IPS-20b (cell line): ENCODE results near the gene NCLN.
"Not testable (repeated sequence)": the region's sequence is repeated elsewhere in the genome, so short reads cannot be mapped to it uniquely, and the experiment has no call there.

Experiments
- H3K27ac ChIP-seq: one replicate; pipeline ENCODE4 v1.5.1; 2013; ENCODE audit warnings: low read length
- H3K27me3 ChIP-seq: 2 replicates; pipeline ENCODE4 v1.6.1; 2013; ENCODE audit warnings: mild to moderate bottlenecking, low read length, inconsistent platforms; ENCODE audit not compliant: insufficient read depth
- H3K36me3 ChIP-seq: 2 replicates; pipeline ENCODE4 v1.6.1; 2013; ENCODE audit warnings: low read depth, mild to moderate bottlenecking, inconsistent platforms, low read length, moderate library complexity; ENCODE audit not compliant: insufficient read depth
- H3K4me1 ChIP-seq: 2 replicates; pipeline ENCODE4 v1.6.1; 2013; ENCODE audit warnings: mild to moderate bottlenecking, control low read depth, inconsistent platforms, low read length, moderate library complexity; ENCODE audit not compliant: insufficient read depth
- H3K4me3 ChIP-seq: 2 replicates; pipeline ENCODE4 v1.5.1; 2013; ENCODE audit warnings: mild to moderate bottlenecking, low read length, inconsistent platforms
- H3K9ac ChIP-seq: 2 replicates; pipeline ENCODE4 v1.6.1; 2013; ENCODE audit warnings: low read depth, mild to moderate bottlenecking, inconsistent platforms, low read length, moderate library complexity
- H3K9me3 ChIP-seq: 2 replicates; pipeline ENCODE4 v1.6.1; 2013; ENCODE audit warnings: mild to moderate bottlenecking, low read depth, low read length, inconsistent platforms; ENCODE audit not compliant: insufficient read depth

Gene NCLN

GRCh38 chr19:3198901-3199700, 13.4 kb downstream of the NCLN start:
- H3K4me3 ChIP-seq: no peak overlapping the region
- H3K9ac ChIP-seq: no peak overlapping the region
- H3K4me1 ChIP-seq: no peaks in the 10 kb centered on the region
- no peaks in the 10 kb centered on the region for H3K27me3 ChIP-seq
- H3K9me3 ChIP-seq: no peaks in the 10 kb centered on the region
- H3K27ac ChIP-seq: no peak overlapping the region
- H3K36me3 ChIP-seq: peaks cover 24% of the 10 kb centered on the region

- no peaks in the 10 kb centered on the region for H3K4me1 ChIP-seq
- H3K4me3 ChIP-seq: no peak overlapping the region
- H3K9ac ChIP-seq: no peak overlapping the region
- H3K27ac ChIP-seq: no peak overlapping the region
- H3K27me3 ChIP-seq: no peaks in the 10 kb centered on the region
- H3K9me3 ChIP-seq: no peaks in the 10 kb centered on the region
- H3K36me3 ChIP-seq: peaks cover 14% of the 10 kb centered on the region
Measured at GRCh38 chr19:3201072-3201700, 15.5 kb downstream of the NCLN start.

- Histone ChIP-seq H3K36me3 (peaks cover 21% of the 10 kb centered on the region), H3K9ac (no peak overlapping the region), H3K27ac (no peak overlapping the region), H3K4me3 (no peak overlapping the region), H3K9me3 (no peaks in the 10 kb centered on the region), H3K27me3 (no peaks in the 10 kb centered on the region), H3K4me1 (no peaks in the 10 kb centered on the region)
Measured at GRCh38 chr19:3201911-3202310, 16.2 kb downstream of the NCLN start.

GRCh38 chr19:3202346-3202745, 16.6 kb downstream of the NCLN start:
- Histone ChIP-seq H3K9me3 (no peaks in the 10 kb centered on the region), H3K36me3 (peaks cover 25% of the 10 kb centered on the region), H3K4me3 (no peak overlapping the region), H3K27me3 (no peaks in the 10 kb centered on the region), H3K9ac (no peak overlapping the region), H3K27ac (no peak overlapping the region), H3K4me1 (no peaks in the 10 kb centered on the region)

GRCh38 chr19:3202895-3203294, 17.2 kb downstream of the NCLN start:
- H3K27me3 ChIP-seq: not testable (repeated sequence)

GRCh38 chr19:3203805-3204645, 18.3 kb downstream of the NCLN start:
- Histone ChIP-seq H3K27me3 (no peaks in the 10 kb centered on the region), H3K4me3 (no peak overlapping the region), H3K4me1 (no peaks in the 10 kb centered on the region), H3K9ac (no peak overlapping the region), H3K36me3 (peaks cover 25% of the 10 kb centered on the region), H3K9me3 (no peaks in the 10 kb centered on the region), H3K27ac (no peak overlapping the region)

More at GRCh38 chr19:3202895-3203294, 17.2 kb downstream of the NCLN start:
- H3K27ac ChIP-seq, H3K9me3 ChIP-seq, H3K9ac ChIP-seq, H3K4me1 ChIP-seq, H3K4me3 ChIP-seq: not testable (repeated sequence)
- H3K36me3 ChIP-seq: peaks cover 29% of the 10 kb centered on the region

- no peaks in the 10 kb centered on the region for H3K27me3 ChIP-seq
- H3K4me1 ChIP-seq: no peaks in the 10 kb centered on the region
- no peak overlapping the region for H3K27ac ChIP-seq
- no peak overlapping the region for H3K4me3 ChIP-seq
- peaks cover 25% of the 10 kb centered on the region for H3K36me3 ChIP-seq
- H3K9me3 ChIP-seq: no peaks in the 10 kb centered on the region
- no peak overlapping the region for H3K9ac ChIP-seq
Measured at GRCh38 chr19:3204646-3205275, 19.0 kb downstream of the NCLN start.

GRCh38 chr19:3206216-3206953, 20.7 kb downstream of the NCLN start:
- Histone ChIP-seq H3K4me3 (no peak overlapping the region), H3K27ac (no peak overlapping the region), H3K36me3 (peaks cover 20% of the 10 kb centered on the region), H3K9ac (no peak overlapping the region), H3K4me1 (peaks cover 3% of the 10 kb centered on the region; the same call in 1 of the 2 replicates), H3K9me3 (no peaks in the 10 kb centered on the region), H3K27me3 (no peaks in the 10 kb centered on the region)

GRCh38 chr19:3207461-3208242, 21.9 kb downstream of the NCLN start:
- peaks cover 3% of the 10 kb centered on the region; the same call in 1 of the 2 replicates for H3K4me1 ChIP-seq
- H3K27me3 ChIP-seq: no peaks in the 10 kb centered on the region
- H3K9me3 ChIP-seq: no peaks in the 10 kb centered on the region
- H3K9ac ChIP-seq: no peak overlapping the region
- H3K36me3 ChIP-seq: peaks cover 15% of the 10 kb centered on the region
- H3K27ac ChIP-seq: no peak overlapping the region
- H3K4me3 ChIP-seq: no peak overlapping the region

- H3K9me3 ChIP-seq: no peaks in the 10 kb centered on the region
Measured at GRCh38 chr19:3208317-3209207, 22.8 kb downstream of the NCLN start.

More at GRCh38 chr19:3208317-3209207, 22.8 kb downstream of the NCLN start:
- Histone ChIP-seq H3K27me3 (no peaks in the 10 kb centered on the region), H3K4me1 (peaks cover 3% of the 10 kb centered on the region; the same call in 1 of the 2 replicates), H3K4me3 (no peak overlapping the region), H3K9ac (no peak overlapping the region), H3K27ac (no peak overlapping the region), H3K36me3 (peaks cover 15% of the 10 kb centered on the region)
